ENCODE data around the gene TRIO. TPM values are rescaled to one million over a fixed set of nuclear protein-coding genes. Genes with fewer than 3 reads are reported as not detected.

Gene TRIO
- total and polyA plus RNA-seq, 10 of the 15 experiments (the other 5 are each of a cell fraction or from before 2014, with no cell fraction given): 5.1 to 96.4 (median 44.6) TPM

GRCh38 chr5:14216902-14217301 lies 73.8 kb downstream of the TRIO start (continued):
- TF ChIP-seq USF2 (IDR thresholded peaks at IDR 0.05; ENCODE audit: borderline replicate concordance, low read depth, low read length) (no peak), RBBP5 (conservative IDR thresholded peaks at IDR 0.05) (no peak), LARP7 (IDR thresholded peaks at IDR 0.05) (no peak)

- Histone ChIP-seq H4K20me1 (ENCODE audit: control insufficient read depth, insufficient read depth) (no peaks in the 10 kb centered on the region), H3K4me3 (no peak overlapping the region), H3K27me3 (replicated peaks in 1 of 2; ENCODE audit: control insufficient read depth in 2 of 2, insufficient read depth in 2 of 2, low read length in 1 of 2) (no peaks in the 10 kb centered on the region), H3K36me3 (ENCODE audit: control insufficient read depth in 2 of 2, insufficient read depth in 2 of 2, low read length in 1 of 2) (no peaks in the 10 kb centered on the region; a peak in 1 of 4 replicates), H3K4me1 (ENCODE audit: control insufficient read depth, insufficient read depth, low read length) (peaks cover 61% of the 10 kb centered on the region), H2AFZ (ENCODE audit: control insufficient read depth, low read depth, low read length) (no peak overlapping the region), H3K9me3 (replicated peaks; ENCODE audit: control insufficient read depth, insufficient read depth, low read length) (no peaks in the 10 kb centered on the region), H3K27ac (ENCODE audit: control insufficient read depth, insufficient read depth) (peak overlapping the region; percentile 20; the same call in 1 of the 2 replicates), H3K4me2 (ENCODE audit: control insufficient read depth, insufficient read depth) (0 out of 2 replicates have a peak overlapping the region, but pooled peaks have one; percentile 44), H3K9ac (ENCODE audit: control insufficient read depth, insufficient read depth, low read length) (no peak overlapping the region), H3K79me2 (ENCODE audit: control insufficient read depth, insufficient read depth, low read length) (peaks cover 91% of the 10 kb centered on the region)
- 94% methylated on average over 4 of the region's 4 CpGs for WGBS (ENCODE audit: insufficient coverage, insufficient replicate concordance, low lambda C conversion rate, missing lambda C conversion rate)
- SMC1A ChIA-PET (ENCODE audit: uncharacterized antibody, unreplicated experiment): interaction anchor here (0.7 to 14.5 kb wide), 15 partner anchors 9 to 109 kb away, joined by 3 to 225 read pairs (median 6); partner anchors contain the start of gene TRIO
- in situ Hi-C loops (cut with MboI) (no loop called here), intact Hi-C loops (cut with micrococcal nuclease; ENCODE audit: unreplicated experiment) (no loop called here)
- TF ChIP-seq CTCF (IDR thresholded peaks at IDR 0.05 in 2 of 3, conservative IDR thresholded peaks at IDR 0.05 in 1 of 3; ENCODE audit: control insufficient read depth in 2 of 3, extremely low read depth in 1 of 3, insufficient read depth in 1 of 3, low read depth in 3 of 3, low read length in 3 of 3) (no peak), USF2 (IDR thresholded peaks at IDR 0.05; ENCODE audit: borderline replicate concordance, low read depth, low read length) (no peak), MXI1 (IDR thresholded peaks at IDR 0.05; ENCODE audit: low read depth, low read length) (no peak), BHLHE40 (IDR thresholded peaks at IDR 0.05; ENCODE audit: borderline replicate concordance in 1 of 2, low read depth in 2 of 2, low read length in 1 of 2) (no peak), USF1 (IDR thresholded peaks at IDR 0.05; ENCODE audit: borderline replicate concordance, extremely low read length, insufficient read depth, low read depth, low read length) (no peak), NFYB (IDR thresholded peaks at IDR 0.05; ENCODE audit: insufficient read depth, low read depth, low read length) (no peak), NFYA (IDR thresholded peaks at IDR 0.05; ENCODE audit: borderline replicate concordance, low read depth, low read length) (no peak), BCL11A (IDR thresholded peaks at IDR 0.05; ENCODE audit: low read depth, low read length) (no peak), CHD1 (IDR thresholded peaks at IDR 0.05; ENCODE audit: low read depth, low read length) (no peak)
- no peak for DNase-seq (ENCODE audit: low read depth, low spot score)
- BruUV-seq (replicated peaks): no TSS peak
- POLR2A ChIA-PET: interaction anchor here (0.9 to 12.4 kb wide), 7 partner anchors 9 to 68 kb away, joined by 3 to 347 read pairs (median 6); partner anchors contain the start of gene TRIO
- CTCF ChIA-PET: interaction anchor here (0.6 to 9.7 kb wide), 6 partner anchors 8 to 888 kb away, joined by 3 to 118 read pairs (median 3); no protein-coding TSS in a partner anchor
- RAD21 ChIA-PET (ENCODE audit: unreplicated experiment): interaction anchor here (0.6 to 12.4 kb wide), 8 partner anchors 9 to 68 kb away, joined by 3 to 373 read pairs (median 6); partner anchors contain the start of gene TRIO
- FAIRE-seq: no peak
- ATAC-seq: no peak
Observed at GRCh38 chr5:14217587-14217986, 74.4 kb downstream of the TRIO start.
